Tracheal epithelial cell (primary cell): ENCODE results near the gene TAF11L4. TPM values are rescaled to one million over a fixed set of nuclear protein-coding genes. Genes with fewer than 3 reads are reported as not detected.

Experiments
- total RNA-seq: library from RNA; depleted of rRNA; stranded (reverse); fragments of >200 nt; gene quantifications from 2 replicates; pipeline ENCODE4 v1.2.1, GENCODE V29; 2014

TAF11L4 gene
- total RNA-seq = not detected in 2 replicates

DNA sequence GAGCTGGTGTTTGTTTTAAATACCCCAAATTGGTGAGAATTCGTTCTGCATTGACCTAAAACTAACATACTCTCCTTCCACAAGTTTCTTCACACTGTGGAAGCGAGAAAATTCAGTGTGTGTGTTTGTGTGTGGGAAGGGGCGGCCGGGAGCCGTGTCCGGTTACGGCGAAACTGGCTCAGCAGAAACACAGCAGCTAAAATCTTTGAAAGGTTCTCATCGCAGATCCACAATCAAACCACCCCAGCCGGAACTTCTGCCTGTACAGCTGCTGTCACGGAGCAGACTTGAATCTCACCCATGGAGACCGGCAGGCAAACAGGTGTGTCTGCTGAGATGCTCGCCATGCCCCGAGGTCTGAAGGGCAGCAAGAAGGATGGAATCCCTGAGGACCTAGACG is at the start of gene TAF11L4:
Gene TAF11L4, plus strand, starts transcription at position 301 of the 400 bp plus-strand sequence.

DNA sequence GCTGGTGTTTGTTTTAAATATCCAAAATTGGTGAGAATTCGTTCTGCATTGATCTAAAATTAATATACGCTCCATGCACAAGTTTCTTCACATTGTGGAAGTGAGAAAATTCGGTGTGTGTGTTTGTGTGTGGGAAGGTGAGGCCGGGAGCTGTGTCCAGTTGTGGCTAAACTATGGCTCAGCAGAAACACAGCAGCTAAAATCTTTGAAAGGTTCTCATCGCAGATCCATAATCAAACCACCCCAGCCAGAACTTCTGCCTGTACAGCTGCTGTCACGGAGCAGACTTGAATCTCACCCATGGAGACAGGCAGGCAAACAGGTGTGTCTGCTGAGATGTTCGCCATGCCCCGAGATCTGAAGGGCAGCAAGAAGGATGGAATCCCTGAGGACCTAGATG is 23.7 kb upstream of the TAF11L4 start, which contains the start of gene TAF11L2:
Gene TAF11L2, plus strand, starts transcription at position 301 of the 400 bp plus-strand sequence.

DNA sequence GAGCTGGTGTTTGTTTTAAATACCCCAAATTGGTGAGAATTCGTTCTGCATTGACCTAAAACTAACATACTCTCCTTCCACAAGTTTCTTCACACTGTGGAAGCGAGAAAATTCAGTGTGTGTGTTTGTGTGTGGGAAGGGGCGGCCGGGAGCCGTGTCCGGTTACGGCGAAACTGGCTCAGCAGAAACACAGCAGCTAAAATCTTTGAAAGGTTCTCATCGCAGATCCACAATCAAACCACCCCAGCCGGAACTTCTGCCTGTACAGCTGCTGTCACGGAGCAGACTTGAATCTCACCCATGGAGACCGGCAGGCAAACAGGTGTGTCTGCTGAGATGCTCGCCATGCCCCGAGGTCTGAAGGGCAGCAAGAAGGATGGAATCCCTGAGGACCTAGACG is 3.5 kb upstream of the TAF11L4 start, which contains the start of gene TAF11L3:
Gene TAF11L3, plus strand, starts transcription at position 301 of the 400 bp plus-strand sequence.

DNA sequence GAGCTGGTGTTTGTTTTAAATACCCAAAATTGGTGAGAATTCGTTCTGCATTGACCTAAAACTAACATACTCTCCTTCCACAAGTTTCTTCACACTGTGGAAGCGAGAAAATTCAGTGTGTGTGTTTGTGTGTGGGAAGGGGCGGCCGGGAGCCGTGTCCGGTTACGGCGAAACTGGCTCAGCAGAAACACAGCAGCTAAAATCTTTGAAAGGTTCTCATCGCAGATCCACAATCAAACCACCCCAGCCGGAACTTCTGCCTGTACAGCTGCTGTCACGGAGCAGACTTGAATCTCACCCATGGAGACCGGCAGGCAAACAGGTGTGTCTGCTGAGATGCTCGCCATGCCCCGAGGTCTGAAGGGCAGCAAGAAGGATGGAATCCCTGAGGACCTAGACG is 3.3 kb downstream of the TAF11L4 start, which contains the start of gene TAF11L5:
Gene TAF11L5, plus strand, starts transcription at position 301 of the 400 bp plus-strand sequence.

DNA sequence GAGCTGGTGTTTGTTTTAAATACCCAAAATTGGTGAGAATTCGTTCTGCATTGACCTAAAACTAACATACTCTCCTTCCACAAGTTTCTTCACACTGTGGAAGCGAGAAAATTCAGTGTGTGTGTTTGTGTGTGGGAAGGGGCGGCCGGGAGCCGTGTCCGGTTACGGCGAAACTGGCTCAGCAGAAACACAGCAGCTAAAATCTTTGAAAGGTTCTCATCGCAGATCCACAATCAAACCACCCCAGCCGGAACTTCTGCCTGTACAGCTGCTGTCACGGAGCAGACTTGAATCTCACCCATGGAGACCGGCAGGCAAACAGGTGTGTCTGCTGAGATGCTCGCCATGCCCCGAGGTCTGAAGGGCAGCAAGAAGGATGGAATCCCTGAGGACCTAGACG is 6.8 kb downstream of the TAF11L4 start, which contains the start of gene TAF11L6:
Gene TAF11L6, plus strand, starts transcription at position 301 of the 400 bp plus-strand sequence.

Other genes with a start within 250 kb of the TAF11L4 start
- not detected in 2 replicates for gene TAF11L2, start 23.6 kb upstream of the TAF11L4 start, total RNA-seq
- not detected in 2 replicates for gene TAF11L3, start 3.4 kb upstream of the TAF11L4 start, total RNA-seq
- gene TAF11L5, start 3.4 kb downstream of the TAF11L4 start, total RNA-seq = not detected in 2 replicates
- gene TAF11L6, start 6.9 kb downstream of the TAF11L4 start, total RNA-seq = not detected in 2 replicates
- gene TAF11L7, start 64.0 kb downstream of the TAF11L4 start, total RNA-seq = not detected in 2 replicates
- gene TAF11L8, start 69.2 kb downstream of the TAF11L4 start, total RNA-seq = not detected in 2 replicates
- not detected in 2 replicates for gene TAF11L9, start 72.6 kb downstream of the TAF11L4 start, total RNA-seq
- not detected in 2 replicates for gene TAF11L10, start 76.0 kb downstream of the TAF11L4 start, total RNA-seq
- gene TAF11L11, start 82.4 kb downstream of the TAF11L4 start, total RNA-seq = 0.24 TPM in 1 of 2 replicates, not detected in the other
- gene TAF11L12, start 88.6 kb downstream of the TAF11L4 start, total RNA-seq = 0.48 and 1.3 TPM in 2 replicates
- not detected in 2 replicates for gene TAF11L13, start 110.3 kb downstream of the TAF11L4 start, total RNA-seq
- gene TAF11L14, start 112.7 kb downstream of the TAF11L4 start, total RNA-seq = not detected in 2 replicates